GM21786 (cell line): ENCODE results near the gene TMEM135.
A peak's percentile ranks its signal among the peaks of the same experiment; 100 is the strongest.
"Not testable (repeated sequence)": the region's sequence is repeated elsewhere in the genome, so short reads cannot be mapped to it uniquely, and the experiment has no call there.

Experiments used
- ATAC-seq: cut with Tn5 transposase; IDR thresholded peaks from one replicate; pipeline ENCODE4 v1.9.1; 2021; ENCODE audit not compliant: unreplicated experiment

Gene TMEM135

GRCh38 chr11:87076260-87076783 lies 38.6 kb downstream of the TMEM135 start:
- ATAC-seq = no peak

DNA sequence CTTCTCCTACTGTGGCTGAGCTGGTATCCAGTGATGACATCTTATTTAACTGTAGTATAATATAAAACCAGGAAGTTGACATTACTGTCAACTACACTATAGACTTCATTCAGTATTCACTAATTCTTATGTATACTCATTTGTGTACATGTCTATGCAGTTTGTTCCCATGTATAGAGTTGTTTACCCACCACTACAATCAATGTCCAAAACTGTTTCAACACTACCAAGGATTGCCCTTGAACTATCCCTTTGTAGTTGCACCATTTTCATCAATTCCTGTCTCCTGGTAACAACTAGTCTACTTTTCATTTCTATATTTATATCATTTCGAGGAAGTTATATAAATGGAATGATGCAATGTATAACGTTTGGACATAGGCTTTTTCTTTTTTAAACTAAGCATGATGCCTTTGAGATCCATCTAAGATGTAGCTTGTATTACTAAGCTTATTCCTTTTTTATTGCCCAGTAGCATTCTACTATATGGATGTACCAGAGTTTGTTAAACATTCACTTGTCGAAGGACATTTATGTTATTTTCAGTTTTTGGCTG lies 39.2 kb downstream of the TMEM135 start:
- no peak for ATAC-seq

GRCh38 chr11:87081358-87081757 lies 43.6 kb downstream of the TMEM135 start:
- peak; percentile 86 for ATAC-seq

- no peak for ATAC-seq
Observed at GRCh38 chr11:87082590-87082989, 44.9 kb downstream of the TMEM135 start.

- no peak for ATAC-seq
Observed at GRCh38 chr11:87083029-87083428, 45.3 kb downstream of the TMEM135 start.

- ATAC-seq = no peak
Observed at GRCh38 chr11:87092159-87092558, 54.4 kb downstream of the TMEM135 start.

GRCh38 chr11:87092567-87092966 lies 54.8 kb downstream of the TMEM135 start:
- no peak for ATAC-seq

GRCh38 chr11:87097582-87097981 lies 59.8 kb downstream of the TMEM135 start:
- ATAC-seq = peak; percentile 71

DNA sequence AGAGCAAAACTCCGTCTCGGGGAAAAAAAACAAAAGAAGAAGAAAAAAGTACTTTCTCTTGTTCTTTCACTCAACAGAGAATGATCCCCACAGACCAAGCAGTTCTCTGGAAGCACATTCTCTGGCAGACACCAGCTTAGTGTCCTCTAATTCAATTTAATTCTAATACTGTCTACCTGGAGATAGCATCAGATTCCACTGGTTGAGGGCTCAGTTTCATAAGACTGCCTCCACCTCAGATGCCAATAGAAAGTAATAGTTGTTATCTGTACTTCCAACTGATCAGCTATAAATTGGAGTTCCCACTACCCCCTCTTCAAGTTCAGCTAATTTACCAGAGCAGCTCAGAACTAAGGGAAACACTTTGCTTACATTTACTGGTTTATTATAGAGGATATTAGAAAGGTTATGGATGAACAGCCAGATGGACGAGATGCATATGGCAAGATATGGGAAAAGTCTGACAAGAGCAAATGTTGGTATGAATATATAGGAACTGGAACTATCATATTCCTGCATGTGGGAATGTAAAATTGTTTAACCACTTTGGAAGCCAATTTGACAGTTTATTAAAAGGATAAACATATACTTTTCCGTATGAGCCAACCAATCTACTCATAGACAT lies 64.3 kb downstream of the TMEM135 start:
- ATAC-seq = no peak

DNA sequence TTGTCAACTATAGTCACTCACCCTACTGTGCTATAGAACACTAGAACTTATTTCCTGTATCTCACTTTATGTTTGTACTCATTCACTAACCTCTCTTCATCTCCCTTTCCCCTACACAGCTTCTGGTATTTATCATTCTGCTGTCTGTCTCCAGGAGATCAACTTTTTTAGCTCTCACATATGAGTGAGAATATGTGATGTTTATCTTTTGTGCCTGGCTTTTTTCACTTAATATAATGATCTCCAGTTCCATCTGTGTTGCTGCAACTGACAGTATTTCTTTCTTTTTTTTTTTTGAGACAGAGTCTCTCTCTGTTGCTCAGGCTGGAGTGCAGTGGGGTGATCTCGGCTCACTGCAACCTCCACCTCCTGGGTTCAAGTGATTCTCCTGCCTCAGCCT lies 68.1 kb downstream of the TMEM135 start:
- ATAC-seq = not testable (repeated sequence)

DNA sequence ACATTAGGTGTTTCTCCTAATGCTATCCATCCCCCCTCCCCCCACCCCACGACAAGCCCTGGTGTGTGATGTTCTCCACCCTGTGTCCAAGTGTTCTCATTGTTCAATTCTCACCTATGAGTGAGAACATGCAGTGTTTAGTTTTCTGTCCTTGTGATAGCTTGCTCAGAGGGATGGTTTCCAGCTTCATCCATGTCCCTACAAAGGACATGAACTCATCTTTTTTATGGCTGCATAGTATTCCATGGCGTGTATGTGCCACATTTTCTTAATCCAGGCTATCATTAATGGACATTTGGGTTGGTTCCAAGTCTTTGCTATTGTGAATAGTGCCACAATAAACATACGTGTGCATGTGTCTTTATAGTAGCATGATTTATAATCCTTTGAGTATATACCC lies 69.6 kb downstream of the TMEM135 start:
- ATAC-seq = not testable (repeated sequence)

DNA sequence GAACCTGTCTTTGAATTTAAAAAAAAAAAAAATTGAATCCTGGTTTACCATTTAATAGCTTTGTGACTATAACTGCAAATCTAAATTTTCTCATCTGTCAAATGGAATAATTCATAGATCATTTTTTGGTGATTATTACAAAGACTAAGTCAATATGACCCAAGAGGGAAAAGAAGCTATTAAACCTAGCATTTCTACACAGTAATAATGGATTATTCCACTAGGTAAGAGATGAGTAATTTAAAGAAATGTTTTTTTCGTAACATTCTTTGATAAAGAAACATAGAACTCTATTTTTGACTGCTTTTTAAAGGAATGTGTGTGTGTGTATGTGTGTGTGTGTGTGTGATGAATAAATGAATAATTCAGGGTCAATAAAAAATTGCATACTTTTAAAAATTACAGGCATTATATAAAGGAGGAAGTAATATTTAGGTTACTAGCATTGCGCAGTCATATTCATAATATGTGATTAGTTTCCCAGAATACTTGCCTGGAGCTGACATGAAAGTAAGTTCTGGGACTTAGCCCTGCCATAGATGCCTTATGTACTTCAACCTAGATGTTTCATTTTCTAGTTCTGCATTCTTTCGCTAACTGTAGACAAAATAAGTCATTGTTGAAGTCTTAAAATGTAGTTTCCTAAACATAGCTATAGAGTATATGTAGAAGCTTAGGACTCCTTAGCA lies 72.9 kb downstream of the TMEM135 start:
- no peak for ATAC-seq

DNA sequence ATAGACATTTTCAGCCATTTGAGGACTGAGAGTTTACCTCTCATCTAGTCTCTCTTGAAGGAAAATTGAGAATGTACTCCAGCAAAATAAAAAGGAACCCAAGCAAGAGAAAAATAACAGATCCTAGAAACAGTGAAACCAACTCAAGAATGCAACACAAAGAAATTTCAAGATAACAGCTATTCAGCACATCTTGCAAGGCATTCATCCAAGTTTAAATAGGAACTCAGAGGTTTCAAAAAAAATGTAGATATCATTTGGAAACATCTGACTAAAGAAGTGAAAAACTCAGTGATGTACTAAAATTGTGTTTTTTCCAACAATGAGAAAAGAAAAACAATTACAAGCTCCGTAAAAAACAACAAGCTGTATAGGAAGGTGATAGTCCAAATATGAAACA lies 76.4 kb downstream of the TMEM135 start:
- no peak for ATAC-seq

GRCh38 chr11:87116185-87116584 lies 78.5 kb downstream of the TMEM135 start:
- no peak for ATAC-seq

- ATAC-seq = no peak
Observed at GRCh38 chr11:87120937-87121336, 83.2 kb downstream of the TMEM135 start.

- ATAC-seq = no peak
Observed at GRCh38 chr11:87122852-87123251, 85.1 kb downstream of the TMEM135 start.

DNA sequence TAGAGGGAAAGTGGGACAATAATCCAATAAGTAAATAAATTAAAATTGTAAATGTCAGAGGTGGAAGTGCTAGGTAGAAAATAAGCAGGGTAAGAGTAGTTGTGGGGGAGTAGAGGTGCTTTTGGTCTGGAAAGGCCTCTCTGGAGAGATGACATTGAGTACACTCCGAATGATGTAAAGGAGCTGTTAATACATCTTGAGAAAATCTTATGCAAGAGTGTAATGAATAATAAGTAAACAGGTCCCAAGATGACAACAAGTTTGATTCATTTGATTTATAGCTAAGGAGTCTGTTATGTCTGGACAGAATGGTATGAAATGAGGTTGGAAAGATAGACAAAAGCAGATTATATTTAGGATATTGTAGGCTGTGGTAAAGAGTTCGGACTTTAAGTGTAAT lies 87.5 kb downstream of the TMEM135 start:
- no peak for ATAC-seq

GRCh38 chr11:87127101-87127500 lies 89.4 kb downstream of the TMEM135 start:
- ATAC-seq = no peak

GRCh38 chr11:87128372-87128771 lies 90.6 kb downstream of the TMEM135 start:
- no peak for ATAC-seq

- ATAC-seq = no peak
Observed at GRCh38 chr11:87134524-87135106, 96.9 kb downstream of the TMEM135 start.

DNA sequence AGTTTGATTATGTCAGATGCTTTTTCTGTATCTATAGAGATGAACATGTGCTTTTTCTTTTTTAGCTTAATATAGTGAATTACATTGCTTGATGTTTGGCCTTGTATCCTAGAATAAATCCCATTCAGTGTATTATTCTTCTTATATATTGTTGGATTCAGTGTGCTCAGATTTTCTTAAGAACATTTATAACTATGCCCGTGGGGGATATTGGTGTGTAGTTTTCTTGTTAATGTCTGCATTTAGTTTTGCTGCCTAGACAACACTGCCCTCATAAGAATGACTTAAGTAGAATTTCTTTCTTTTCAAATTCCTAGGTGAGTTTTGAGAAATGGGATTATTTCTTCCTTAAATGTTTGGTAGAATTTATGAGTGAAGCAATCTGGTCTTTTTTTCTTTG lies 98.5 kb downstream of the TMEM135 start:
- ATAC-seq = no peak

GRCh38 chr11:87137711-87138110 lies 100.0 kb downstream of the TMEM135 start:
- ATAC-seq = no peak
